ENCODE data around the gene SMARCA4.
A peak's percentile ranks its signal among the peaks of the same experiment; 100 is the strongest.

The SMARCA4 gene

GRCh38 chr19:10960314-10961072, at the start of gene SMARCA4:
Gene SMARCA4, plus strand, starts transcription at chr19:10961030. Its CDS starts 23,122 bp downstream, at chr19:10984152.
- peak; percentile 91 for DNase-seq

GRCh38 chr19:10911579-10912363, 49.1 kb upstream of the SMARCA4 start:
- DNase-seq, result no peak

DNA sequence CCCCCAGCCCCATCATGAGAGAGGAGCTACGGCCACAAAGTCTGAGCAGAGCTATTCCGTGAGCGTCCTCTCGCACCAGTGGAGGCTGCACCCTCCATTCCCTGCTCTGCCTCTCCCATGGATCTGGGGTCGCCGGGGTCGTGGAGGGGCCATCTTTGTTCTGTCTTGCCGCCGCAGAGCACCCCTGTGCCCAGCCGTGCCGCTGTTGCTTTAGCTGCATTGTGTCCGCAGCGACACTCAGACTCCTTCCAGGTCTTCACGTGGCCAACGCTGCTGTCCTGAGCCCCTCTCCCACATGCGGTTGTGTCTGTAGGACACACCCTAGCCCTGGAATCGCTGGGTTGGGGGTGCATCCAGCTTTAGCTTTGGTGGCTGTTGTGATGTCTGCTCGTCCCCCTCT, 48.2 kb upstream of the SMARCA4 start:
- no peak for DNase-seq

DNA sequence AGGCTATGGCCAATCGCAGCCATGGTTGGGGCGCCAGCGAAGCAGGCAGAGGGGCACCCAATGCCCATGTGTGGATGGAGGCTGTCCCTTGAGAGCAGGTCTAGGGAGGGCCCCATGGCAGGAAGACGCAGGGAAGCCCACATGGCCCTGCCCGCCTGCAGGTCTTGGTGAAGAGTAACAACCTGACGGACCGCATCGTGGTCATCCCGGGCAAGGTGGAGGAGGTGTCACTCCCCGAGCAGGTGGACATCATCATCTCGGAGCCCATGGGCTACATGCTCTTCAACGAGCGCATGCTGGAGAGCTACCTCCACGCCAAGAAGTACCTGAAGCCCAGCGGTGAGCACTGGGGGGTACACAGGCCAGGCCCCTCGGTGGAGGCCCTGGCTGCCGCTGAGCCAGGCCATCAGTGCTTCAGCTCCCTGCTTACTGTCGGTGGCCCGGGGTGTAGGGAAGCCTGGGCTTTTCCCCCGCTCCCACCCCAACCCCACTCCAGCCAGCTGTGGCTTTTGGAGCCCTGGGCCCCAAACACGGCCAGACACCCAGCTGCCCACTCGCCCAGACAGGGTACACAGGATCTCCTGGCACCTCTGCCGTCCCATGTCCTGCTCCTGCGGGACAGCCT, 47.0 kb upstream of the SMARCA4 start:
- no peak for DNase-seq

DNA sequence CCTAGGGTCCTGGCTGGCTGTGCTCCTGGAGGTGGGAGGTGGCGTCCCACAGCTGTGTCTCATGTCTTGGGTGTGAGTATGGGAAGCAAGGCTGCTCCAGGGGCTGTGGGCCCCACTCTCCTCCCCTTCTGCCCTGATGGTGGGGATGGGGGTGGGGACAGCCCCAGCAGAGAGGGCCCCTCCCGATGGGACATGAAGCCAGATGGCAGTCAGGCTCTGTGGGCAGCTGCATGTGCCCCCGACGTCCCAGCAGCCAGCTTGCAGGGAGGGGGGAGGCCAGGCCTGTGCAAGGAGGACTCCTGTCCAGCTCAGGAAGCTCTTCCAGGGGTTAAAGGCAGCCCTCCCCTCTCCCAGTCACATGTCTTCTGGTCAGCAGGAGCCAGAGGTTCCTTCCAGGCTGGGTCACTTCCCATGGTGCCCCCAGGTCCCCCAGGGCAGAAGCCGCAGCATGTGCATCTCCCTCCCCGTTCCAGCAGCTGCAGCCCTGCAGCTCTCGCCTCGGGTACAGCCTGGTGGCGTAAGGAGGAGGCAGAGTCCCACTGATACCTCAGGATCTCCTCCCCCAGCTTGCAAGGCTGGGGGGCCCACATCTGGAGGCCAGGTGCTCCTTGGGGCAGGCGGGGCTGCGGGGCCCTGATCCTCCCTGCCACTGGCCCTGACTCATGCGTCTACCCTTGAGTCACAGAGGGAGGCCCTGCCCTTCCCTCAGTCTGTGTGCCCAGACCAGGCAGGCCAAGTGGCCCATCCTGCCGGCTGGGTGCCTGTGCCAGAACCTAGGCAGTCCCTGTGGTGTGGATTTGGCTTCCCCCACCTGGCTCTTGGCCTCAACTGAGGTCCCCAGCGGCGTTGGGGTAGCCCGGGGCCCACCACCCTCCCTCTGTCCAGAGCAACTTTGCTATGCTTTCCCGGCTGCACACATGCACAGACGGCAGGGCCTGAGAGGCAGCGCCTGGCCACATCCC, 45.4 kb upstream of the SMARCA4 start:
- DNase-seq, result no peak

DNA sequence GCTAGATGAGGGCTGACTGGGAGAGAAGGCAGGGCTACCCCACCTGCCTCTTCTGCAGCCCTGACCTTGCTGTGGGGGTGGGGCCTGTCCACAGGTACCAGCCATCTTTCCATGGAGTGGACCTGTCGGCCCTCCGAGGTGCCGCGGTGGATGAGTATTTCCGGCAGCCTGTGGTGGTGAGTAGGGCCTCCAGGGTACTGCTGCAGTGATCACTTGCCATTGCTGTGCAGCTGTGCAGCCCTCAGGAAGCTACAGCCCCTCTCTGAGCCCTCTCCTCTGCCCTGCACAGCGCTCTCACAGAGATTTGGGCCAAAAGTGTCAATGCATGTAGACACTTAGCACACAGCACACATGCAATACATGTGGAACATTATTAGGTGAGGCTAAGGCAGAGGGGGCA, 44.2 kb upstream of the SMARCA4 start:
- DNase-seq, result no peak

GRCh38 chr19:10918359-10918758, 42.5 kb upstream of the SMARCA4 start:
- no peak for DNase-seq

- no peak for DNase-seq
These were observed 41.2 kb upstream of the SMARCA4 start for GRCh38 chr19:10919352-10920287.

GRCh38 chr19:10920288-10920655, 40.6 kb upstream of the SMARCA4 start:
- no peak for DNase-seq

DNA sequence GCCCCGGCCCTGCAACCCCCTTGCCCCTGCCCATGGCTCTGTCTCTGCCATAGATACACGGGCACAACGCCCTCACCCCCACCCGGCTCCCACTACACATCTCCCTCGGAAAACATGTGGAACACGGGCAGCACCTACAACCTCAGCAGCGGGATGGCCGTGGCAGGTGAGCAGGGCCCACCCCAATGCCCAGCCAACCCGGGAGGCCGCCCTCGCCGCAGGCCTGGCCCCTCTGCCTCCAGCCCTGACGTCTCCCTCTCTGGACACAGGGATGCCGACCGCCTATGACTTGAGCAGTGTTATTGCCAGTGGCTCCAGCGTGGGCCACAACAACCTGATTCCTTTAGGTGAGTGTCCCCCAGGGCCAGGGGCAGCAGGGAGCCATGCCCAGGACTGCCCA, 40.0 kb upstream of the SMARCA4 start:
- DNase-seq, result no peak

- no peak for DNase-seq
These were observed 39.5 kb upstream of the SMARCA4 start for GRCh38 chr19:10921199-10921909.

GRCh38 chr19:10921910-10922637, 38.8 kb upstream of the SMARCA4 start:
- no peak for DNase-seq

DNA sequence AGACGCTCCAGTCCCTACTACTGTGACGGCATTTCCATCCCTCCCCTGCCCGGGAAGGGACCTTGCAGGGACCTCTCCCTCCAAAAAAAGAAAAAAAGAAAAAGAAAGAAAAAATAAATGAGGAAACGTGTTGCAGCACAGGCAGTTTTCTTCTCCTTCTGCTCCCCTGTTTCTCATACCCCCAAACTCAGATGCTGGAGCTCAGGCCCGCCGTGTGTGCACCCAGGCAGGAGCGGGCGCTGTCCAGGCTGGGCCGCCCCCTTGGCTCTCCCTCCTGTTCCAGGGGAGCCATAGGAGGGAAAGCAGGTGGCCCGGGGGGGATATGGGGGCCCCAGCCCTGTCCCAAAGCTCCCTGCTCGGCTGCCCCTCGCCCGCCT, 38.2 kb upstream of the SMARCA4 start:
- no peak for DNase-seq

- no peak for DNase-seq
These were observed 37.3 kb upstream of the SMARCA4 start for GRCh38 chr19:10923260-10924112.

- DNase-seq, result no peak
These were observed 36.2 kb upstream of the SMARCA4 start for GRCh38 chr19:10924597-10924996.

DNA sequence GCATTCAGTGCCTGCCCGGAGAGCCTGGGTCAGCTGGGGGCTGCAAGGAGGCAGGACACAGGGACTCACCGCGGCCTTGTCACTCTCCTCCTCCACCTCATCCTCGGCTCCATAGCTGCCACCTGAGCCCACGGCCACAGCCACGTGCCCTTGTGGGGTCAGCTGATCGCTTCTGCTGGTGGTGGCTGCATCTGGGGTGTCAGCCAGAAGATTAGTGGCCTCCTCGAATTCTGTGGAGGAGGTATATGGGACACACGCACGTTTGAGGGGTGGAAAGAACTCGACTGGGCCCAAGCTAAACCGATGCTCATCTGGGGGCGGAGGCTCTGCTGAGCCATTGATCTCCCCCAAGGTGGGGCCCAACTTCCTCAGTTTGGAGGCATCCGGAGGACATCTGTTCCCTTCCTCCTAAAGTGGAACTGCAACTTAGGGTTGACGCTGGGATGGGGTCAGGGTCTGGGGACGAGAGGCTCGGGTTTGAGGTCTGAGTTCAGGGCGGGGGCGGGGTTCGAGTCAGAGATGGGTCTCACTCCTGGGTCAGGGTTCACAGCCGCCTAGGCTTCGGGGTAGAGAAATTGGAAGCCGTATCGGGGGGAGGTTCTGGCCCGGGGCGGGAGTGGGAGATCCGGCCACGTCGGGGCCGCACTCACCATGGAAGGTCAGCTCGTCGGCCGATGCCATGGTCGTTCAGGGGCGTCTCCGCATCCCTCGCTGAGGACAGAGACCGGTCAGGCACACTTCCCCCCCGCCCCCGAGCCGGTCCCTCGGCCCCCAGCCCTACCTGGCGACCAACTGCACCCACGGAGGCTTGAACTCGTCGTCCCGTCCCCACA, 32.9 kb upstream of the SMARCA4 start:
- DNase-seq, result no peak

GRCh38 chr19:10928563-10929401, 32.0 kb upstream of the SMARCA4 start, which contains the start of the genes TIMM29 and YIPF2:
Gene TIMM29, plus strand, starts transcription at chr19:10928811. Its CDS starts 12 bp downstream, at chr19:10928823.
Gene YIPF2, minus strand, starts transcription at chr19:10928639. Its CDS starts 229 bp downstream, at chr19:10928410.
- peak; percentile 96 for DNase-seq

Data from NCI-H446 treated with DMSO at 0.1 percent for 48 hours (cell line).